ENCODE data around the gene TPT1.
A peak's percentile ranks its signal among the peaks of the same experiment; 100 is the strongest.
"Not testable (repeated sequence)": the region's sequence is repeated elsewhere in the genome, so short reads cannot be mapped to it uniquely, and the experiment has no call there.

Gene TPT1

DNA sequence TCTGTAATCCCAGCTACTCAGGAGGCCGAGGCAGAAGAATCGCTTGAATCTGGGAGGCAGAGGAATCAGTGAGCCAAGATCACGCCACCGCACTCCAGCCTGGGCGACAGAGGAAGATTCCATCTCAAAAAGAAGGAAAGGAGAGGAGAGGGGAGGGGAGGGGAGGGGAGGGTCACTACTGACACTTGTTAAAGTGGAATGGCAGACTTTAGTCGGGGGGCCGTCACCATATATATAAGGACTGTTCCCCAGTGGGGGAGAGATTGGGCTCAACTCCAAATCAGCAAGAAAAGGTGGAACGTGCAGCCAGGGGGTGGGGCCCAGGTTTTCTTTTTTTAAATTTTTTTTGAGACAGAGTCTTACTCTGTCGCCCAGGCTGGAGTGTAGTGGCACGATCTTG, 26.2 kb downstream of the TPT1 start:
- Histone ChIP-seq H3K27ac (no peak overlapping the region), H3K4me3 (no peak overlapping the region)

- H3K27ac ChIP-seq: no peak overlapping the region
Observed at GRCh38 chr13:45310341-45311131, 30.4 kb downstream of the TPT1 start.

DNA sequence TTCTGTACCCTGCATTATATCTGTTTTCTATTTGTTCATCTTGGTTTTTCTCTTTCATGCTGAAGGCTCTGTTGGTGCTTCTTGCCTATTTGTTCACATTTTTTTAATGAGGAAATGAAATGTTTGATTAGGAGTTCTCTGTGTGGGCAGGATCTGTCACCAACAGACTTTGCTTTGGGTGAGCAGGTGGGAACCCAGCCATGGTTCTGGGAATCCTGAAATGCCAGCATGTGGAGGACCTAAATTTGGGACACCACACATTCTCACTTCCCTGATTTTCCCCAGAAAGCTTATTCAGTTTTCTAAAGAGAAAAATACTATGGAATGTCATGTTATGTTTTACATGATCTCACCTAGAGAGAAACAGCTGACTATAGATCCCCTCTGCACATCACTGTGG, 34.0 kb downstream of the TPT1 start:
- H3K4me3 ChIP-seq: no peak overlapping the region
- no peak overlapping the region for H3K27ac ChIP-seq

More at GRCh38 chr13:45310341-45311131, 30.4 kb downstream of the TPT1 start:
- H3K4me3 ChIP-seq: peak overlapping the region in 2 of 7 experiments; percentile 23 to 42

DNA sequence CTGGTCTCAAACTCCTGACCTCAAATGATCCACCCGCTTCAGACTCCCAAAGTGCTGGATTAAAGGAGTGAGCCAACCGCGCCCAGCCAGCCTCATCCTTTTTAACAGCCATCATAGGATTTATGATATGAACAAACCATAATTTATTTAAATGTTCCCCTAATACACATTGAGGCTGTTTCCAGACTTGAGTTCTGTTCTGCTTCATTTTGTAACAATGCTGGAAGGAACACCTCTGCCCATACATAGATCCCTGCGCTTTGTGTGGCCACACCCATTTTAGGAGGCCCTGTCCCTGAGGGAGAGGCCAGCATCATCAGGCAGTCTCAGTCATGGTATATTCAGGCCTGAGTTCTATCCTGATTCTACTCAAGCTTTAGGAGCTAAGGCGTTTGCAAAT, 35.9 kb downstream of the TPT1 start:
- Histone ChIP-seq H3K27ac (no peak overlapping the region), H3K4me3 (no peak overlapping the region)

- Histone ChIP-seq H3K4me3 (no peak overlapping the region), H3K27ac (no peak overlapping the region)
Observed at GRCh38 chr13:45303866-45304265, 37.1 kb downstream of the TPT1 start.

DNA sequence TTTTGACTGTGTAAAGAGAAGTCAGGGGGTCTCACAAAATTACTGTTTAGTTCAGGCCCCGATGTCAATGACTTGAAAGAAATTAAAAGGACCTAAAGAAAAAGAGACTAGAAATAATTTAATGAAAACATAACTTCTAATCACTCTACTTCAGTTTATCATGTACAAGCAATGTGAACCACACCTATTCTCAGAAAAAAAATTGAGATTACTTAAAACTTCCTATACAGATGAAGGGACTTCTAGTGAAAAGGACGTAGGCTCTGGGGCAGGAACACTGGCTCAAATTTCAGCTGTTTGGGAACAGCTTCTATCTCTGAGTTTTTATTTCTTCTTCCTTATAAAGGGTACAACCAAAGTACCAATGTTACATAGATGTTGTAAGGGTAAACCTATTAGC, 38.0 kb downstream of the TPT1 start:
- no peak overlapping the region for H3K4me3 ChIP-seq
- H3K27ac ChIP-seq: no peak overlapping the region

- no peak overlapping the region for H3K27ac ChIP-seq
- no peak overlapping the region for H3K4me3 ChIP-seq
Observed at GRCh38 chr13:45302507-45302906, 38.5 kb downstream of the TPT1 start.

DNA sequence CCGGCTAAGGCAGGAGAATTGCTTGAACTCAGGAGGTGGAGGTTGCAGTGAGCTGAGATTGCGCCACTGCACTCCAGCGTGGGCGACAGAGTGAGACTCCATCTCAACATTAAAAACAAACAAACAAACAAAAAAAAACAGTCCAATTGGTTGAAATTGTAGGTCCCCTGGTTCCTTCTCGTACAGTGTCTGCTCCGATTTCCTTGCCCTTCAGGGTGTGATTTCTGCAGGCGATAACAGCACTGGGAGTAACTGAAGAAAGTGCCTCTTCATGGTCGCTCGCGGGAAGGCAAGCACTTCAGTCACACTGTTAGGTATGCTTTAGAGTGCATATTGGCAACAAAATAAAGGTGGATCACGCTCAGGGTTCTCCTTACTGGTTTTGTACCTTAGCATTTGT, 39.7 kb downstream of the TPT1 start:
- no peak overlapping the region for H3K27ac ChIP-seq
- no peak overlapping the region for H3K4me3 ChIP-seq

- Histone ChIP-seq H3K27ac (no peak overlapping the region), H3K4me3 (no peak overlapping the region)
Observed at GRCh38 chr13:45300190-45300985, 40.6 kb downstream of the TPT1 start.

- H3K4me3 ChIP-seq: no peak overlapping the region
Observed at GRCh38 chr13:45299194-45299593, 41.8 kb downstream of the TPT1 start.

DNA sequence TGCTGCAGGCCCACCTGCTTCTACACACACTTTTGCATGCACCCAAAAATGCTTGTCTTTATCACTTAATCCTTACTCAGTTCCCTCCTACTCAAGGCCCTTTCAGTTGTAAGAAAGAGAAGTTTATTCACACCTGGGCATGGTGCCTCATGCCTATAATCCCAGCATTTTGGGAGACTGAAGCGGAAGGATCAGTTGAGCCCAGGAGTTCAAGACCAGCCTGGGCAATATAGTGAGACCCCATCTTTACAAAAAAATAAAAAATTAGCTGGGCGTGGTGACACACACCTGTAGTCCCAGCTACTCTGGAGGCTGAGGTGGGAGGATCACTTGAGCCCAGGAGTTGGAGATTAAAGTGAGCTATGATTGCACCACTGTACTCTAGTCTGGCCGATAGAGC, 42.4 kb downstream of the TPT1 start:
- H3K27ac ChIP-seq: peak overlapping the region in 6 of 21 experiments; percentile 9 to 61 (median 32)
- H3K4me3 ChIP-seq: not testable (repeated sequence)

More at GRCh38 chr13:45299194-45299593, 41.8 kb downstream of the TPT1 start:
- H3K27ac ChIP-seq: no peak overlapping the region

GRCh38 chr13:45298206-45298505, 42.8 kb downstream of the TPT1 start:
- H3K4me3 ChIP-seq: no peak overlapping the region
- H3K27ac ChIP-seq: peak overlapping the region in 6 of 21 experiments; percentile 9 to 61 (median 32)

DNA sequence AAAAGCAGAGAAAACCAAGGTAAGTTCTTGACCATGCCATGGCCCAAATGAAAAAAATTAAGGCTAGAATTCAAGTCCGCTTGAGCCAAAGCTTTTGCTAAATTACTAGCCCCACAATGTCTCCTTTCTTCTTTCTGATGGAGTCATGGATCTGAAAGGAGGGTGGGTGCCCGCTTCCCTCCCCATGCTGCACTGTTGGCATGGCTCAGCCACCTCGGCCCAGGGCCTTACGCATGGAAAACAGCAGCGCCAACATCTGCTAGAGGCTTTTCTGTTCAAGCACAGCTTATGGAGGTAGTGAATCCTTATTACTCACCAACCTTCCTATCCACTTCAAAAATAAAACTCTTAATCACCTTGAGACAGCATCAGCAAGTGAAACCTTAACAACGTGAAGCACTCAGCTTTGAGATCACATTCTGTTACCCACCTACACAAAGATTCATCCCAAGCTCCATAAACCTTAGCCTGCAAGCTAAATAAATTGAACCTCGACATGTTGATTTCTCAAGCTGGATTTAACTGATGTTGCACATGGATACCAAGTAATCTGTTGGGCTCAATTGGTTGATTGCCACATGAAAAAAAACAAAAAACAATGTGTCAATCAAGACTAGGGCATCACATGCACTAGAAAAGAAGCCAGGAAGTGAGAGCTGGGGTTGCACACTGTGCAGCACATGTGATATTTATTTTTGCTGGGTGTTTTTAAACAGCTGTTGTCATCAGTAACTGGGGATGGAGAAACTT, 43.4 kb downstream of the TPT1 start:
- Histone ChIP-seq H3K27ac (peak overlapping the region in 5 of 21 experiments; percentile 9 to 64 (median 43)), H3K4me3 (no peak overlapping the region)

DNA sequence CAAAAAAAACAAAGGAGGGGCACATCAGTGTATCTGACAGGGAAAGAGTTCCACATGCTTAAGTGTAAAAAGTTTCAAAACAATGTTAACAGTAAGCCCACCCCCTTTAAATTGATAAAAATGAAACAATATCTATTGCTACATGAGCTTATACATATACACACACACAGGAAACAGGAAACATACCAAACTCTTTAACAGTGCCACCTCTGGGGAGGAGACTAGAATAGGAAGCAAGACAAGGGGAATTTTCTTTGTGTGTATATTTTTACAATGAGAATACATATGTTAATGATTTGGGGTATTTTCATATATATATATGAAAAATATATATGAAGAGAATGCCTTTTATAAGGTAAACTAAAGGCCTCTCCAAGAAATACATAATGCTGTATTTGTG, 44.7 kb downstream of the TPT1 start:
- Histone ChIP-seq H3K4me3 (no peak overlapping the region), H3K27ac (no peak overlapping the region)

- H3K27ac ChIP-seq: no peak overlapping the region
- no peak overlapping the region for H3K4me3 ChIP-seq
Observed at GRCh38 chr13:45295536-45295935, 45.4 kb downstream of the TPT1 start.

DNA sequence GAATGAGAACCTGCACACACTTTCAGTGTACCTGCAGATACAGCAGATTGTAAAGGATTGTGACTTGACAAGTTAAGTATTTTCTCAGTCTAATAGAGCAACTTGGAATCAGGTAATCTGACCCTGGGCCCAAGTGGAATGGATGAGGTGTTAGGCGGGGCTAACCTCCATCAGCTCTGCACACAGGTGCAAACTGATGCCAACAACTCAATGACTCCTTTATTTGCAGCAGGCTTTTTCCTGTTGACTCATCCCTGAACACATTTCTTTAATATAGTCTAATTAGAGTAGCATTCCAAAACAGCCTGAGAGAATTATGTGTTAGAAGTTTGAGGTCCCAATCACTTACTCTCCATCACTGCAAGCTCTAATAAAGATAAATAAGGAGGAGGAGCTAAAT, 48.8 kb downstream of the TPT1 start:
- Histone ChIP-seq H3K27ac (no peak overlapping the region), H3K4me3 (no peak overlapping the region)

GRCh38 chr13:45289936-45290563, 50.9 kb downstream of the TPT1 start:
- no peak overlapping the region for H3K27ac ChIP-seq
- no peak overlapping the region for H3K4me3 ChIP-seq
